K562 (cell line): ENCODE data around the gene KDM2A.

ENCODE experiments used
- FOXM1 ChIP-seq, 2 experiments: fragments of 450-650 bp in 1 of 2; sonication (generic) in 1 of 2; formaldehyde crosslinking in 1 of 2; IDR thresholded peaks; 2 replicates each; pipeline versions ENCODE4 v1.6.1 to v1.9.0; 2017 to 2022; ENCODE audit warnings: low read depth in 2 of 2, mild to moderate bottlenecking in 2 of 2, missing genetic modification reagents in 1 of 2, moderate library complexity in 1 of 2
- HDAC6 ChIP-seq: IDR thresholded peaks from 2 replicates; pipeline ENCODE4 v1.6.1; 2012; ENCODE audit warnings: low read depth, mild to moderate bottlenecking, control low read depth, inconsistent platforms, low read length, moderate library complexity
- POLR2A ChIP-seq: fragments of 450-650 bp; conservative IDR thresholded peaks from 2 replicates; pipeline ENCODE4 v1.6.1; 2016
- RFX1 ChIP-seq: fragments of 450-650 bp; IDR thresholded peaks from 2 replicates; pipeline ENCODE4 v1.6.1; 2016; ENCODE audit warnings: mild to moderate bottlenecking, moderate library complexity
- STAT5B ChIP-seq: fragments of 250-450 bp; sonication (Bioruptor Pico); IDR thresholded peaks from 2 replicates; pipeline ENCODE4 v1.8.0; 2021; ENCODE audit warnings: mild to moderate bottlenecking, inconsistent platforms
- TFAM ChIP-seq: fragments of 250-450 bp; sonication (Bioruptor Pico); conservative IDR thresholded peaks from 2 replicates; pipeline ENCODE4 v1.5.0; 2021; ENCODE audit warnings: mild to moderate bottlenecking, moderate library complexity
- ZKSCAN1 ChIP-seq: fragments of 150-350 bp; IDR thresholded peaks from 2 replicates; pipeline ENCODE4 v1.6.1; 2016; ENCODE audit warnings: low read depth, low read length
- TF ChIP-seq, protein P1 (sequence below): sonication (generic); formaldehyde crosslinking; IDR thresholded peaks from 2 replicates; pipeline ENCODE4 v1.8.0; 2022; ENCODE audit warnings: mild to moderate bottlenecking, missing genetic modification reagents
- TF ChIP-seq, protein P2 (sequence below): sonication (generic); formaldehyde crosslinking; IDR thresholded peaks from 2 replicates; pipeline ENCODE4 v1.8.0; 2023; ENCODE audit warnings: missing genetic modification reagents, mild to moderate bottlenecking, borderline replicate concordance
- TF ChIP-seq, protein P3 (sequence below), 3 experiments: IDR thresholded peaks in 2 of 3; conservative IDR thresholded peaks in 1 of 3; 2 replicates each; pipeline ENCODE4 v1.5.1; 2011 to 2012; ENCODE audit warnings: low read length in 3 of 3, mild to moderate bottlenecking in 3 of 3, control low read depth in 2 of 3, improper control_type of control experiment in 1 of 3, inconsistent platforms in 1 of 3, low read depth in 1 of 3, mixed read lengths in 1 of 3, moderate library complexity in 1 of 3; ENCODE audit not compliant: insufficient read depth in 2 of 3
- TF ChIP-seq, protein P4 (sequence below): sonication (generic); formaldehyde crosslinking; IDR thresholded peaks from 2 replicates; pipeline ENCODE4 v1.8.1; 2022; ENCODE audit warnings: missing genetic modification reagents
- TF ChIP-seq, protein P5 (sequence below): sonication (generic); formaldehyde crosslinking; IDR thresholded peaks from 2 replicates; pipeline ENCODE4 v1.5.0; 2020; ENCODE audit warnings: missing genetic modification reagents
- TF ChIP-seq, protein P6 (sequence below): fragments of 450-650 bp; IDR thresholded peaks from 2 replicates; pipeline ENCODE4 v1.6.1; 2016; ENCODE audit warnings: borderline replicate concordance

DNA sequence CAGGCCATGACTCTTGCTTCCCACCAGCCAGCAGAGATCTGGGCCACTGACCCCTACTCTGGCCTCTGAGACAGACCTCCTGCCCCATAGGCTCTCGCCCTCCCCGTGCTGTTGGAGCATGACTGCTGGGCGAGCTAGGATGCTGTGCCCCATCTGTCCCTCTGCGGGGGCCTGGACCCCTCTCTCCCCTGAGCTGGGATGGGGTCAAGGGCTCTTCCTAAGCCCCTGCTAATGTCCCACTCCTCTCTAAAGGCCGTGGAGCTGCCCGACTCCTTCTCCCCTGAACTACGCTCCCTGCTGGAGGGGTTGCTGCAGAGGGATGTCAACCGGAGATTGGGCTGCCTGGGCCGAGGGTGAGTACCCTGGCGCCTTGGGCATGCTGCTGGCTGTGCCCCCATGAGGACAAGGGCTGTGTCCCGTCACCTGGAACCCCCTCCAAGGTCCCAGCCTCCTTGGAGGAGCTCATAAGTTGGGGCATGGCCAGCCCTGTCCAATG, 163.9 kb downstream of the KDM2A start:
- TF ChIP-seq TFAM (CRISPR knock-in tag) (no peak), RFX1 (no peak), STAT5B (no peak), HDAC6 (no peak), FOXM1 (IDR thresholded peaks at IDR 0.05; ENCODE audit: low read depth) (no peak), FOXM1 (CRISPR knock-in tag; IDR thresholded peaks at IDR 0.05; ENCODE audit: low read depth) (no peak), POLR2A (no peak), ZKSCAN1 (no peak)
- TF ChIP-seq, protein P1, sequence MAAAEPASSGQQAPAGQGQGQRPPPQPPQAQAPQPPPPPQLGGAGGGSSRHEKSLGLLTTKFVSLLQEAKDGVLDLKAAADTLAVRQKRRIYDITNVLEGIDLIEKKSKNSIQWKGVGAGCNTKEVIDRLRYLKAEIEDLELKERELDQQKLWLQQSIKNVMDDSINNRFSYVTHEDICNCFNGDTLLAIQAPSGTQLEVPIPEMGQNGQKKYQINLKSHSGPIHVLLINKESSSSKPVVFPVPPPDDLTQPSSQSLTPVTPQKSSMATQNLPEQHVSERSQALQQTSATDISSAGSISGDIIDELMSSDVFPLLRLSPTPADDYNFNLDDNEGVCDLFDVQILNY (CRISPR knock-in tag): no peak
- TF ChIP-seq, protein P2, sequence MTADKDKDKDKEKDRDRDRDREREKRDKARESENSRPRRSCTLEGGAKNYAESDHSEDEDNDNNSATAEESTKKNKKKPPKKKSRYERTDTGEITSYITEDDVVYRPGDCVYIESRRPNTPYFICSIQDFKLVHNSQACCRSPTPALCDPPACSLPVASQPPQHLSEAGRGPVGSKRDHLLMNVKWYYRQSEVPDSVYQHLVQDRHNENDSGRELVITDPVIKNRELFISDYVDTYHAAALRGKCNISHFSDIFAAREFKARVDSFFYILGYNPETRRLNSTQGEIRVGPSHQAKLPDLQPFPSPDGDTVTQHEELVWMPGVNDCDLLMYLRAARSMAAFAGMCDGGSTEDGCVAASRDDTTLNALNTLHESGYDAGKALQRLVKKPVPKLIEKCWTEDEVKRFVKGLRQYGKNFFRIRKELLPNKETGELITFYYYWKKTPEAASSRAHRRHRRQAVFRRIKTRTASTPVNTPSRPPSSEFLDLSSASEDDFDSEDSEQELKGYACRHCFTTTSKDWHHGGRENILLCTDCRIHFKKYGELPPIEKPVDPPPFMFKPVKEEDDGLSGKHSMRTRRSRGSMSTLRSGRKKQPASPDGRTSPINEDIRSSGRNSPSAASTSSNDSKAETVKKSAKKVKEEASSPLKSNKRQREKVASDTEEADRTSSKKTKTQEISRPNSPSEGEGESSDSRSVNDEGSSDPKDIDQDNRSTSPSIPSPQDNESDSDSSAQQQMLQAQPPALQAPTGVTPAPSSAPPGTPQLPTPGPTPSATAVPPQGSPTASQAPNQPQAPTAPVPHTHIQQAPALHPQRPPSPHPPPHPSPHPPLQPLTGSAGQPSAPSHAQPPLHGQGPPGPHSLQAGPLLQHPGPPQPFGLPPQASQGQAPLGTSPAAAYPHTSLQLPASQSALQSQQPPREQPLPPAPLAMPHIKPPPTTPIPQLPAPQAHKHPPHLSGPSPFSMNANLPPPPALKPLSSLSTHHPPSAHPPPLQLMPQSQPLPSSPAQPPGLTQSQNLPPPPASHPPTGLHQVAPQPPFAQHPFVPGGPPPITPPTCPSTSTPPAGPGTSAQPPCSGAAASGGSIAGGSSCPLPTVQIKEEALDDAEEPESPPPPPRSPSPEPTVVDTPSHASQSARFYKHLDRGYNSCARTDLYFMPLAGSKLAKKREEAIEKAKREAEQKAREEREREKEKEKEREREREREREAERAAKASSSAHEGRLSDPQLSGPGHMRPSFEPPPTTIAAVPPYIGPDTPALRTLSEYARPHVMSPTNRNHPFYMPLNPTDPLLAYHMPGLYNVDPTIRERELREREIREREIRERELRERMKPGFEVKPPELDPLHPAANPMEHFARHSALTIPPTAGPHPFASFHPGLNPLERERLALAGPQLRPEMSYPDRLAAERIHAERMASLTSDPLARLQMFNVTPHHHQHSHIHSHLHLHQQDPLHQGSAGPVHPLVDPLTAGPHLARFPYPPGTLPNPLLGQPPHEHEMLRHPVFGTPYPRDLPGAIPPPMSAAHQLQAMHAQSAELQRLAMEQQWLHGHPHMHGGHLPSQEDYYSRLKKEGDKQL (CRISPR knock-in tag): no peak
- TF ChIP-seq, protein P3, sequence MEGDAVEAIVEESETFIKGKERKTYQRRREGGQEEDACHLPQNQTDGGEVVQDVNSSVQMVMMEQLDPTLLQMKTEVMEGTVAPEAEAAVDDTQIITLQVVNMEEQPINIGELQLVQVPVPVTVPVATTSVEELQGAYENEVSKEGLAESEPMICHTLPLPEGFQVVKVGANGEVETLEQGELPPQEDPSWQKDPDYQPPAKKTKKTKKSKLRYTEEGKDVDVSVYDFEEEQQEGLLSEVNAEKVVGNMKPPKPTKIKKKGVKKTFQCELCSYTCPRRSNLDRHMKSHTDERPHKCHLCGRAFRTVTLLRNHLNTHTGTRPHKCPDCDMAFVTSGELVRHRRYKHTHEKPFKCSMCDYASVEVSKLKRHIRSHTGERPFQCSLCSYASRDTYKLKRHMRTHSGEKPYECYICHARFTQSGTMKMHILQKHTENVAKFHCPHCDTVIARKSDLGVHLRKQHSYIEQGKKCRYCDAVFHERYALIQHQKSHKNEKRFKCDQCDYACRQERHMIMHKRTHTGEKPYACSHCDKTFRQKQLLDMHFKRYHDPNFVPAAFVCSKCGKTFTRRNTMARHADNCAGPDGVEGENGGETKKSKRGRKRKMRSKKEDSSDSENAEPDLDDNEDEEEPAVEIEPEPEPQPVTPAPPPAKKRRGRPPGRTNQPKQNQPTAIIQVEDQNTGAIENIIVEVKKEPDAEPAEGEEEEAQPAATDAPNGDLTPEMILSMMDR (IDR thresholded peaks at IDR 0.05 in 2 of 3, conservative IDR thresholded peaks at IDR 0.05 in 1 of 3; ENCODE audit: insufficient read depth in 2 of 3, low read depth in 1 of 3, low read length in 3 of 3): no peak
- TF ChIP-seq, protein P4, sequence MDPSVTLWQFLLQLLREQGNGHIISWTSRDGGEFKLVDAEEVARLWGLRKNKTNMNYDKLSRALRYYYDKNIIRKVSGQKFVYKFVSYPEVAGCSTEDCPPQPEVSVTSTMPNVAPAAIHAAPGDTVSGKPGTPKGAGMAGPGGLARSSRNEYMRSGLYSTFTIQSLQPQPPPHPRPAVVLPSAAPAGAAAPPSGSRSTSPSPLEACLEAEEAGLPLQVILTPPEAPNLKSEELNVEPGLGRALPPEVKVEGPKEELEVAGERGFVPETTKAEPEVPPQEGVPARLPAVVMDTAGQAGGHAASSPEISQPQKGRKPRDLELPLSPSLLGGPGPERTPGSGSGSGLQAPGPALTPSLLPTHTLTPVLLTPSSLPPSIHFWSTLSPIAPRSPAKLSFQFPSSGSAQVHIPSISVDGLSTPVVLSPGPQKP (CRISPR knock-in tag): no peak
- TF ChIP-seq, protein P5, sequence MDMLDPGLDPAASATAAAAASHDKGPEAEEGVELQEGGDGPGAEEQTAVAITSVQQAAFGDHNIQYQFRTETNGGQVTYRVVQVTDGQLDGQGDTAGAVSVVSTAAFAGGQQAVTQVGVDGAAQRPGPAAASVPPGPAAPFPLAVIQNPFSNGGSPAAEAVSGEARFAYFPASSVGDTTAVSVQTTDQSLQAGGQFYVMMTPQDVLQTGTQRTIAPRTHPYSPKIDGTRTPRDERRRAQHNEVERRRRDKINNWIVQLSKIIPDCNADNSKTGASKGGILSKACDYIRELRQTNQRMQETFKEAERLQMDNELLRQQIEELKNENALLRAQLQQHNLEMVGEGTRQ (CRISPR knock-in tag): no peak
- TF ChIP-seq, protein P6, sequence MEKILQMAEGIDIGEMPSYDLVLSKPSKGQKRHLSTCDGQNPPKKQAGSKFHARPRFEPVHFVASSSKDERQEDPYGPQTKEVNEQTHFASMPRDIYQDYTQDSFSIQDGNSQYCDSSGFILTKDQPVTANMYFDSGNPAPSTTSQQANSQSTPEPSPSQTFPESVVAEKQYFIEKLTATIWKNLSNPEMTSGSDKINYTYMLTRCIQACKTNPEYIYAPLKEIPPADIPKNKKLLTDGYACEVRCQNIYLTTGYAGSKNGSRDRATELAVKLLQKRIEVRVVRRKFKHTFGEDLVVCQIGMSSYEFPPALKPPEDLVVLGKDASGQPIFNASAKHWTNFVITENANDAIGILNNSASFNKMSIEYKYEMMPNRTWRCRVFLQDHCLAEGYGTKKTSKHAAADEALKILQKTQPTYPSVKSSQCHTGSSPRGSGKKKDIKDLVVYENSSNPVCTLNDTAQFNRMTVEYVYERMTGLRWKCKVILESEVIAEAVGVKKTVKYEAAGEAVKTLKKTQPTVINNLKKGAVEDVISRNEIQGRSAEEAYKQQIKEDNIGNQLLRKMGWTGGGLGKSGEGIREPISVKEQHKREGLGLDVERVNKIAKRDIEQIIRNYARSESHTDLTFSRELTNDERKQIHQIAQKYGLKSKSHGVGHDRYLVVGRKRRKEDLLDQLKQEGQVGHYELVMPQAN: no peak
